Sigmoid colon (tissue), 7 donors: ENCODE results near the gene UBA52. TPM values are rescaled to one million over a fixed set of nuclear protein-coding genes. Genes with fewer than 3 reads are reported as not detected.
"Not testable (repeated sequence)": the region's sequence is repeated elsewhere in the genome, so short reads cannot be mapped to it uniquely, and the experiment has no call there.

Experiments used
- DNase-seq: peaks from one replicate; pipeline ENCODE4 v3.0.0-alpha.2; 2019
- H3K27ac ChIP-seq, 4 donors: fragments of 200-600 bp; sonication (generic); one replicate each; pipeline ENCODE4 v1.5.1; 2016 to 2019; ENCODE audit warnings: mild to moderate bottlenecking in 1 of 4
- H3K27me3 ChIP-seq, 3 donors: fragments of 200-600 bp; sonication (generic); one replicate each; pipeline ENCODE4 v1.5.1; 2019; ENCODE audit warnings: mild to moderate bottlenecking in 1 of 3
- H3K36me3 ChIP-seq, 4 donors: fragments of 200-600 bp; sonication (generic); one replicate each; pipeline ENCODE4 v1.5.1; 2016 to 2019
- H3K4me1 ChIP-seq, 4 donors: fragments of 200-600 bp; sonication (generic); one replicate each; pipeline ENCODE4 v1.5.1; 2017 to 2019
- H3K4me3 ChIP-seq, 4 donors: fragments of 200-600 bp; sonication (generic); one replicate each; pipeline ENCODE4 v1.5.1; 2017 to 2019; ENCODE audit warnings: mild to moderate bottlenecking in 2 of 4, moderate library complexity in 1 of 4
- H3K9me3 ChIP-seq, 4 donors: fragments of 200-600 bp in 3 of 4; sonication (generic) in 3 of 4; one replicate each; pipeline versions ENCODE4 v1.5.1 to v1.6.1; 2013 to 2019
- EP300 ChIP-seq, 4 donors: sonication (generic); formaldehyde crosslinking; IDR thresholded peaks; one replicate each; pipeline ENCODE4 v1.6.1; 2017; ENCODE audit warnings: antibody characterized with exemption in 4 of 4
- POLR2A ChIP-seq, 2 donors: fragments of 450-650 bp; IDR thresholded peaks; one replicate each; pipeline ENCODE4 v1.6.1; 2016; ENCODE audit warnings: antibody characterized with exemption in 2 of 2, mild to moderate bottlenecking in 2 of 2, moderate library complexity in 2 of 2
- POLR2AphosphoS5 ChIP-seq, 4 donors: sonication (generic); formaldehyde crosslinking; IDR thresholded peaks; one replicate each; pipeline ENCODE4 v1.6.1; 2017; ENCODE audit warnings: antibody characterized with exemption in 4 of 4
- whole genome bisulfite sequencing, 2 donors: extraction: QIAGEN DNeasy Blood & Tissue Kit; methylation state at CpG; one replicate each; pipeline ENCODE4 v1.1.7; 2013; 5-methylcytosine and 5-hydroxymethylcytosine counted together
- intact Hi-C: fragments of 100-400 bp; cut with DNase I; formaldehyde crosslinking; loops from one replicate; pipeline ENCODE4 v1.15.1; 2023
- polyA plus RNA-seq, 3 donors: library from polyadenylated mRNA; stranded (reverse); fragments of 200-250 nt; gene quantifications; one replicate each; pipeline ENCODE4 v1.2.3, GENCODE V29; 2013
- total RNA-seq, 4 donors: library from RNA; depleted of rRNA; stranded (reverse); fragments of >200 nt; gene quantifications; one replicate each; pipeline ENCODE4 v1.1.0, GENCODE V29; 2016
- TF ChIP-seq, protein P1 (sequence below), 4 experiments: fragments of 450-650 bp in 3 of 4; fragments of 200-600 bp in 1 of 4; IDR thresholded peaks; one replicate each; pipeline ENCODE4 v1.5.1; 2016 to 2019; ENCODE audit warnings: antibody characterized with exemption in 4 of 4, mild to moderate bottlenecking in 3 of 4, moderate library complexity in 2 of 4
- donor health status: healthy with polysubstance abuse.
- donor health status: Bipolar disorder and iron deficiency.
- donor health status: healthy.

UBA52 gene
- total and polyA plus RNA-seq, 7 donors, result 450 to 1,720 (median 1,029) TPM

DNA sequence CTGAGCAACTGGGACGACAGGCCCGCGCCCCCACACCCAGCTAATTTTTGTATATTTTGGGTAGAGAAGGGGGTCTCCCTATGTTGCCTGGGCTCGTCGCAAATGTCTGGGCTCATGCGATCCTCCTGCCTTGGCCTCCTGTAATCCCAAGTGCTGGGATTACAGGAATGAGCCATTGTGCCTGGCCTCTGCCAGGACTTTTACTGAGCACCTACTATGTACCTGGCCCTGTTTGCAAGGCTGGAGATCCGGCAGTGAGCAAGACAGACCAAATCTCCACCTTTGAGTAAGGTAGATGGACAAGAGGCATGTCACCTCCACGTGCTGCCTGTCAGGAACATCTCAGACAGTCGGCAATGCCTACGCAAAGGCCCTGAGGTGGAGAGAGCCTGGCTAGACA lies 35.2 kb upstream of the UBA52 start:
- H3K36me3 ChIP-seq, result peaks cover 41 to 92% (median 46%) of the 10 kb centered on the region in 4 donors
- DNase-seq, result no peak

DNA sequence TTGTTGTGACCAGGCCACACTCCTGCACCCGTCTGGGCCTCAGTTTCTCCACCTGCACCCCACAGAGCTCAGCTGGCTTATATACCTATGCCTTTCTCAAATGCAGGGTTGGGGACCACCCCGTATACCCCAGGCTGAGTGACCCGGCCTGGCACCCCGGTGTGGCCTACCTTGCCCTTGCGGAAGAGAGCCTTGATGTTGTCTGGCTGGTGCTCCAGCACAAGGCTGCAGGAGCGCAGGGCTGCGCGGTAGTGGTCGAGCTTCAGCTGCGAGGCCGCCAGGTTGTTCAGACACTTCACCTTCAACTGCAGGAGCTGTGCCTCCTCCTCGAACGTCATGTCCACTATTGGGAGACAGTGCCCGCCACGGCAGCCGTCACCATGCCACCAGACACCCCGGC lies 34.2 kb upstream of the UBA52 start:
- intact Hi-C loops, result no loop called here
- Histone ChIP-seq H3K4me3 (no peak overlapping the region), H3K27me3 (no peaks in the 10 kb centered on the region), H3K27ac (no peak overlapping the region), H3K4me1 (peaks cover 0 to 11% (median 5%) of the 10 kb centered on the region in 4 donors), H3K9me3 (no peaks in the 10 kb centered on the region), H3K36me3 (peaks cover 32 to 85% (median 39%) of the 10 kb centered on the region in 4 donors)
- TF ChIP-seq, protein P1, sequence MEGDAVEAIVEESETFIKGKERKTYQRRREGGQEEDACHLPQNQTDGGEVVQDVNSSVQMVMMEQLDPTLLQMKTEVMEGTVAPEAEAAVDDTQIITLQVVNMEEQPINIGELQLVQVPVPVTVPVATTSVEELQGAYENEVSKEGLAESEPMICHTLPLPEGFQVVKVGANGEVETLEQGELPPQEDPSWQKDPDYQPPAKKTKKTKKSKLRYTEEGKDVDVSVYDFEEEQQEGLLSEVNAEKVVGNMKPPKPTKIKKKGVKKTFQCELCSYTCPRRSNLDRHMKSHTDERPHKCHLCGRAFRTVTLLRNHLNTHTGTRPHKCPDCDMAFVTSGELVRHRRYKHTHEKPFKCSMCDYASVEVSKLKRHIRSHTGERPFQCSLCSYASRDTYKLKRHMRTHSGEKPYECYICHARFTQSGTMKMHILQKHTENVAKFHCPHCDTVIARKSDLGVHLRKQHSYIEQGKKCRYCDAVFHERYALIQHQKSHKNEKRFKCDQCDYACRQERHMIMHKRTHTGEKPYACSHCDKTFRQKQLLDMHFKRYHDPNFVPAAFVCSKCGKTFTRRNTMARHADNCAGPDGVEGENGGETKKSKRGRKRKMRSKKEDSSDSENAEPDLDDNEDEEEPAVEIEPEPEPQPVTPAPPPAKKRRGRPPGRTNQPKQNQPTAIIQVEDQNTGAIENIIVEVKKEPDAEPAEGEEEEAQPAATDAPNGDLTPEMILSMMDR (IDR thresholded peaks at IDR 0.05), result no peak
- TF ChIP-seq EP300 (IDR thresholded peaks at IDR 0.05), result no peak
- TF ChIP-seq POLR2AphosphoS5 (IDR thresholded peaks at IDR 0.05), result no peak
- TF ChIP-seq POLR2A (IDR thresholded peaks at IDR 0.05), result no peak
- no peak for DNase-seq
- WGBS, 2 donors, result 97% methylated on average over 17 of the region's 17 CpGs

More for the DNA sequence above, 35.2 kb upstream of the UBA52 start:
- Histone ChIP-seq H3K4me1 (peaks cover 0 to 2% (median 0%) of the 10 kb centered on the region in 4 donors), H3K4me3 (no peak overlapping the region), H3K27ac (no peak overlapping the region), H3K27me3 (no peaks in the 10 kb centered on the region), H3K9me3 (no peaks in the 10 kb centered on the region)
- intact Hi-C loops, result no loop called here
- 95 to 97% methylated on average over 10 of the region's 10 CpGs for WGBS, 2 donors
- TF ChIP-seq POLR2AphosphoS5 (IDR thresholded peaks at IDR 0.05) (no peak), EP300 (IDR thresholded peaks at IDR 0.05) (no peak), POLR2A (IDR thresholded peaks at IDR 0.05) (no peak)
- TF ChIP-seq, protein P1 (IDR thresholded peaks at IDR 0.05), result no peak

DNA sequence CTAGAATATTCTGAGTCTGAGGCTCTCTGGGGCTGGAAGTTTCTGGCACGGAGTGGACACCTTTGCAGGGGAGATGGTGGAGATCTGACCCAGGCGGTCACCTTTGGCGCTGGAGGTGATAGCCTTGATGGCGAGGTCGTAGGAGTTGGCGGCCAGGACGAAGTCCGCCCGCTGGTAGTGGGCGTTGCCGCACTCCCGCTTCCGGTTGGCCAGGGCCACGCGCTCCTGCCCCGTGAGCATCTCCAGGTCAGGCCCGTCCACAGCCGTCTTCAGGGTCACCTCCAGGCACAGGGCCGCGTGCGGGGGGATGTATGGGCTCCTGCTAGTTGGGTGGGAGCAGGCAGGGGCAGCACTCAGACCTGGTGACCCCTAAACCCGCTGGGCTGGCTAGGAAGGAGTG lies 33.5 kb upstream of the UBA52 start:
- peaks cover 25 to 78% (median 32%) of the 10 kb centered on the region in 4 donors for H3K36me3 ChIP-seq
- no peak for DNase-seq
- 92 to 93% methylated on average over 22 of the region's 22 CpGs for WGBS, 2 donors
- H3K4me3 ChIP-seq, result no peak overlapping the region
- H3K27me3 ChIP-seq, result no peaks in the 10 kb centered on the region
- TF ChIP-seq POLR2A (IDR thresholded peaks at IDR 0.05) (no peak), EP300 (IDR thresholded peaks at IDR 0.05) (no peak), POLR2AphosphoS5 (IDR thresholded peaks at IDR 0.05) (no peak)
- TF ChIP-seq, protein P1 (IDR thresholded peaks at IDR 0.05), result no peak
- no peaks in the 10 kb centered on the region for H3K9me3 ChIP-seq
- H3K27ac ChIP-seq, result no peak overlapping the region
- H3K4me1 ChIP-seq, result peaks cover 0 to 12% (median 6%) of the 10 kb centered on the region in 4 donors
- intact Hi-C loops, result no loop called here

DNA sequence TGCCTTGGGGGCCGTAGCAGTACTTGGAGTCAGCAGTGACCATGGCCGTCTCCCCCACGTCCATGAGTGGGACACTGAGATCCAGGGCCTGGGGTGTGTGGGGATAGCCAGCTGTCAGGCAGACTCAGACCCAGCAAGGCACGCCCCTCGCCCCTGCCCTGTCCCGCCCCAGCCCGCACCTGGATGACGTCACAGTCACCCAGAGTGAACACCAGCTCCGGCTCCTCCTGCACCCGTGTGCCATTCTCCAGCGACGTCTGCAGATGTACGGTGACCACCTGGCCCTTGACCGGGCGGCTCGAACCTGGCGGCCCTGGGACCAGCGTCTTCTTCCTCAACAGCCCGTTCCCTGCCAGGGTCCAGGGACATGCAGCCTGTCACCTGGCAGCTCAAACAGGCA lies 32.3 kb upstream of the UBA52 start:
- DNase-seq, result no peak
- TF ChIP-seq, protein P1 (IDR thresholded peaks at IDR 0.05), result no peak
- TF ChIP-seq POLR2A (IDR thresholded peaks at IDR 0.05) (no peak), POLR2AphosphoS5 (IDR thresholded peaks at IDR 0.05) (no peak), EP300 (IDR thresholded peaks at IDR 0.05) (no peak)
- H3K27me3 ChIP-seq, result no peaks in the 10 kb centered on the region
- no peaks in the 10 kb centered on the region for H3K9me3 ChIP-seq
- no peak overlapping the region for H3K27ac ChIP-seq
- intact Hi-C loops, result no loop called here
- peaks cover 0 to 18% (median 13%) of the 10 kb centered on the region in 4 donors for H3K4me1 ChIP-seq
- 95% methylated on average over 19 of the region's 19 CpGs for whole genome bisulfite sequencing, 2 donors
- H3K4me3 ChIP-seq, result no peak overlapping the region
- peaks cover 23 to 70% (median 28%) of the 10 kb centered on the region in 4 donors for H3K36me3 ChIP-seq

DNA sequence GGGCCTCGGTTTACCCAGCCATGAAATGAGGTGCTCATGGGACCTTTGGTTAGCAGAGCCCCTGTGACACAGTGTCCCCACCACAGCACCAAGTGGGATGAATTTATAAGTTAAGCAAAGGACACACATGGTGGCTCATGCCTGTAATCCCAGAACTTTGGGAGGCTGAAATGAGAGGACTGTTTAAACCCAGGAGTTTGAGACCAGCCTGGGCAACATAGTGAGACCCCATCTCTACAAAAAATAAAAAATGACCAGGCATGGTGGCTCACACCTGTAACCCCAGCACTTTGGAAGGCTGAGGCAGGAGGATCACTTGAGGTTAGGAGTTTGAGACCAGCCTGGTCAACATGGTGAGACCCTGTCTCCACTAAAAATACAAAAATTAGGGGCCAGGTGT lies 31.5 kb upstream of the UBA52 start:
- H3K4me3 ChIP-seq, H3K27me3 ChIP-seq, H3K27ac ChIP-seq, H3K9me3 ChIP-seq, DNase-seq, intact Hi-C loops: not testable (repeated sequence)
- WGBS, 2 donors, result 95 to 97% methylated on average over 1 of the region's 1 CpG
- H3K36me3 ChIP-seq, result peaks cover 23 to 62% (median 26%) of the 10 kb centered on the region in 4 donors
- H3K4me1 ChIP-seq, result peaks cover 0 to 18% (median 13%) of the 10 kb centered on the region in 4 donors
